ENCODE results near the gene FSTL3. TPM values are rescaled to one million over a fixed set of nuclear protein-coding genes. Genes with fewer than 3 reads are reported as not detected.

Gene FSTL3
- total RNA-seq, 1 donor: 52.1 TPM

GRCh38 chr19:645912-646778 lies 30.0 kb upstream of the FSTL3 start:
- TF ChIP-seq, protein P1, sequence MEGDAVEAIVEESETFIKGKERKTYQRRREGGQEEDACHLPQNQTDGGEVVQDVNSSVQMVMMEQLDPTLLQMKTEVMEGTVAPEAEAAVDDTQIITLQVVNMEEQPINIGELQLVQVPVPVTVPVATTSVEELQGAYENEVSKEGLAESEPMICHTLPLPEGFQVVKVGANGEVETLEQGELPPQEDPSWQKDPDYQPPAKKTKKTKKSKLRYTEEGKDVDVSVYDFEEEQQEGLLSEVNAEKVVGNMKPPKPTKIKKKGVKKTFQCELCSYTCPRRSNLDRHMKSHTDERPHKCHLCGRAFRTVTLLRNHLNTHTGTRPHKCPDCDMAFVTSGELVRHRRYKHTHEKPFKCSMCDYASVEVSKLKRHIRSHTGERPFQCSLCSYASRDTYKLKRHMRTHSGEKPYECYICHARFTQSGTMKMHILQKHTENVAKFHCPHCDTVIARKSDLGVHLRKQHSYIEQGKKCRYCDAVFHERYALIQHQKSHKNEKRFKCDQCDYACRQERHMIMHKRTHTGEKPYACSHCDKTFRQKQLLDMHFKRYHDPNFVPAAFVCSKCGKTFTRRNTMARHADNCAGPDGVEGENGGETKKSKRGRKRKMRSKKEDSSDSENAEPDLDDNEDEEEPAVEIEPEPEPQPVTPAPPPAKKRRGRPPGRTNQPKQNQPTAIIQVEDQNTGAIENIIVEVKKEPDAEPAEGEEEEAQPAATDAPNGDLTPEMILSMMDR (IDR thresholded peaks at IDR 0.05; ENCODE audit: extremely low read depth, low read depth, low read length): no peak
- Histone ChIP-seq H3K9me3 (ENCODE audit: low read depth, low read length) (no peaks in the 10 kb centered on the region), H3K4me3 (ENCODE audit: insufficient read depth, low read length) (no peak overlapping the region), H3K4me1 (ENCODE audit: insufficient read depth, low read length) (no peaks in the 10 kb centered on the region), H2AFZ (ENCODE audit: low read length) (no peak overlapping the region), H3K4me2 (ENCODE audit: insufficient read depth, low read length) (no peak overlapping the region), H3K79me2 (ENCODE audit: insufficient read depth, low read length) (peaks cover 6% of the 10 kb centered on the region), H3K27ac (ENCODE audit: low read depth, low read length) (no peak overlapping the region), H3K36me3 (ENCODE audit: insufficient read depth, low read length) (peaks cover 20% of the 10 kb centered on the region), H3K27me3 (ENCODE audit: insufficient read depth, low read length) (no peaks in the 10 kb centered on the region), H4K20me1 (ENCODE audit: insufficient read depth, low read length) (no peaks in the 10 kb centered on the region)
- DNase-seq (ENCODE audit: insufficient read length, low spot score, missing footprints): peak; percentile 79

DNA sequence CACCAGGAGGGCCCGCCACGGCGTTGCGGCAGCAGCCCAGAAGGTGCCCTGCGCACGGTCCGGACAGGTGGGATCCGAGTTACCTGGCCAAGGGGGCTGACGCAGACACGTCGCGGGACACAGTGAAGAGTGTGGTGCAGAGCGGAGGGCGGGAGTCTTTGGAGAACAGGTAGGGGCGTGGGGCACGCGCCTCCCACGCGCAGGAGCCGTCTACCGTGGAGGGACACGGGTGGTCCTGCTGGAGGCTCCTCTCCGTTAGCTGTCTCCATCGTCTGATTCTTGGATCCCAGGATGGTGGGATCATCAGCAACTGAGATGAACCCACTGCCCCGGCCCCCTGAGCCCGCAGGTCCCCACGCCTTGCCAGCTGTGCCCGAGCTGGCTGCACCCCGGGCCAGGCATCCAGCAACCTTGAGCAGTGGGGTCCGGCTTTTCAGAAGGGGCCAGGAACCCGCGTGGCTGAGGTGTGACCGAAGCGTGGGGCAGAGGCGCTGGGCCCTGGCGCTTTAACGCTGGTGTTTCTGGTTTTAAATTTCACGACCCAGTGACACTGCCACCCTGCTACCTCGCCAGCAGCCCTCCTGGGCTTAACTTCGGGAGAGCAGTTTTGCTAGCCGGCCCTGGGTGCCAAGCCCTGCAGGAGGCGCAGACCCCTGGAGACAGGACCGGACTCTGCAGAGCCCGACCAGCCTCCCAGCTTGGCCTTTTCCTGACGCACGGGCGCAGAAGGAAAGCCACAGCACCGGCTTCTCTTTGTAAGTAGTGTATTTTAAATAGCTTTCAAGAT lies 29.2 kb upstream of the FSTL3 start:
- Histone ChIP-seq H2AFZ (ENCODE audit: low read length) (no peak overlapping the region), H3K4me3 (ENCODE audit: insufficient read depth, low read length) (no peak overlapping the region), H3K36me3 (ENCODE audit: insufficient read depth, low read length) (peaks cover 20% of the 10 kb centered on the region), H3K9me3 (ENCODE audit: low read depth, low read length) (no peaks in the 10 kb centered on the region), H3K4me1 (ENCODE audit: insufficient read depth, low read length) (no peaks in the 10 kb centered on the region), H3K27me3 (ENCODE audit: insufficient read depth, low read length) (no peaks in the 10 kb centered on the region), H4K20me1 (ENCODE audit: insufficient read depth, low read length) (peaks cover 2% of the 10 kb centered on the region), H3K4me2 (ENCODE audit: insufficient read depth, low read length) (no peak overlapping the region), H3K79me2 (ENCODE audit: insufficient read depth, low read length) (peaks cover 14% of the 10 kb centered on the region), H3K27ac (ENCODE audit: low read depth, low read length) (no peak overlapping the region)
- DNase-seq (ENCODE audit: insufficient read length, low spot score, missing footprints): peak; percentile 88
- TF ChIP-seq, protein P1 (IDR thresholded peaks at IDR 0.05; ENCODE audit: extremely low read depth, low read depth, low read length): no peak

GRCh38 chr19:647566-648284 lies 28.5 kb upstream of the FSTL3 start:
- TF ChIP-seq, protein P1 (IDR thresholded peaks at IDR 0.05; ENCODE audit: extremely low read depth, low read depth, low read length): no peak
- no peak overlapping the region for H3K4me3 ChIP-seq (ENCODE audit: insufficient read depth, low read length)
- DNase-seq (ENCODE audit: insufficient read length, low spot score, missing footprints): peak; percentile 51
- H3K79me2 ChIP-seq (ENCODE audit: insufficient read depth, low read length): peaks cover 22% of the 10 kb centered on the region
- H3K9me3 ChIP-seq (ENCODE audit: low read depth, low read length): no peaks in the 10 kb centered on the region
- H4K20me1 ChIP-seq (ENCODE audit: insufficient read depth, low read length): peaks cover 10% of the 10 kb centered on the region
- no peak overlapping the region for H3K4me2 ChIP-seq (ENCODE audit: insufficient read depth, low read length)
- no peak overlapping the region for H3K27ac ChIP-seq (ENCODE audit: low read depth, low read length)
- H3K4me1 ChIP-seq (ENCODE audit: insufficient read depth, low read length): no peaks in the 10 kb centered on the region
- no peak overlapping the region for H2AFZ ChIP-seq (ENCODE audit: low read length)
- no peaks in the 10 kb centered on the region for H3K27me3 ChIP-seq (ENCODE audit: insufficient read depth, low read length)
- H3K36me3 ChIP-seq (ENCODE audit: insufficient read depth, low read length): peaks cover 20% of the 10 kb centered on the region

Measured in osteoblast (primary cell).